ENCODE data around the gene HOXA11. TPM values are rescaled to one million over a fixed set of nuclear protein-coding genes. Genes with fewer than 3 reads are reported as not detected.
A peak's percentile ranks its signal among the peaks of the same experiment; 100 is the strongest.

HOXA11 gene
- total RNA-seq, 5 donors from 2014 or later (not counting 1 experiment from before 2014, with no cell fraction given): not detected

DNA sequence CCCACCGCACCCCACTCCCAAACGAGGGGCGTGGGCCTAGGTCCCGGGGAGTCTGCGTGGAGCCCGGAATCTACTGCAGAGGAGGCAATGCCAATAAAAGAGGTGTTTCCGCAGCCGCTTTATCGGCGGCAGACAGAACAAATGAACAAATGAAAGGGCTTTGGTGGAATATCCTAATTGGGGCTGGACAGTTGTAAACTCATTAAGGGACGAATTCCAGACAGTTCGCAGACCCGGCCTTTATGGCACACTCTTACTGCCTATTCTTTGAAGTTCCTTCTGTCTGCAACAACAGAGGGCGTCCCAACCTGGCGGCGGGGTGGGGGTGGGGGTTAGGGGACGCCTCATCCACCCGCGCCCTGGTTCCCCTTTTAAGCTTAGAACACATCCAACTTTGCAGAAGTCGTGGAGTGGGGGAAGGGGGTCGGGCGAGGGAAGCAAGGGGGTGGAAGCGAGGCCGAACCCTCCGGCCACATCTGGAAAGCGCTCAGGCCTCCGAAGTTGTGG lies 23.8 kb downstream of the HOXA11 start:
- peaks cover 33 to 40% (median 40%) of the 10 kb centered on the region in 3 donors for H3K4me1 Mint-ChIP-seq
- no peaks in the 10 kb centered on the region for H3K9me3 ChIP-seq
- ChIA-PET POLR2A (interaction anchor here in 1 of 2 donors (0.6 to 1.0 kb wide), 2 partner anchors 13 to 75 kb away, joined by 3 read pairs; no protein-coding TSS in a partner anchor), CTCF (interaction anchor here (0.5 to 3.6 kb wide), 38 partner anchors 9 to 1304 kb away, joined by 3 to 59 read pairs (median 4); partner anchors contain the start of gene HOXA3 (in 1 of the 2))
- DNase-seq (no peak), ATAC-seq (replicated peaks in 1 of 4) (peak in 1 of 4 experiments; percentile 2)
- H3K4me3 Mint-ChIP-seq: peak overlapping the region; percentile 43 to 73 (median 63)
- H3K4me1 ChIP-seq (ENCODE audit: control insufficient read depth in 1 of 2, extremely low read depth in 1 of 2, insufficient read depth in 2 of 2, low read length in 2 of 2): peaks cover 2 to 61% of the 10 kb centered on the region in 2 experiments
- no peak overlapping the region for H3K27ac ChIP-seq (ENCODE audit: low read length)
- no peaks in the 10 kb centered on the region for H3K36me3 Mint-ChIP-seq
- peaks cover 52 to 82% of the 10 kb centered on the region in 2 donors for H3K27me3 Mint-ChIP-seq
- no peaks in the 10 kb centered on the region for H3K9me3 Mint-ChIP-seq
- no peak overlapping the region for H3K27ac Mint-ChIP-seq
- peak overlapping the region; percentile 57 to 81 for H3K4me3 ChIP-seq (ENCODE audit: control insufficient read depth in 1 of 2, extremely low read depth in 1 of 2, low read length in 1 of 2)
- peaks cover 2 to 90% of the 10 kb centered on the region in 2 experiments for H3K27me3 ChIP-seq (replicated peaks in 1 of 2; ENCODE audit: control insufficient read depth in 2 of 2, extremely low read depth in 1 of 2, insufficient read depth in 2 of 2, low read length in 1 of 2)
- WGBS (ENCODE audit: insufficient coverage): 0% methylated on average over 7 of the region's 27 CpGs
- no peaks in the 10 kb centered on the region for H3K36me3 ChIP-seq (ENCODE audit: control insufficient read depth in 2 of 2, extremely low read depth in 1 of 2, insufficient read depth in 1 of 2, low read length in 1 of 2)

DNA sequence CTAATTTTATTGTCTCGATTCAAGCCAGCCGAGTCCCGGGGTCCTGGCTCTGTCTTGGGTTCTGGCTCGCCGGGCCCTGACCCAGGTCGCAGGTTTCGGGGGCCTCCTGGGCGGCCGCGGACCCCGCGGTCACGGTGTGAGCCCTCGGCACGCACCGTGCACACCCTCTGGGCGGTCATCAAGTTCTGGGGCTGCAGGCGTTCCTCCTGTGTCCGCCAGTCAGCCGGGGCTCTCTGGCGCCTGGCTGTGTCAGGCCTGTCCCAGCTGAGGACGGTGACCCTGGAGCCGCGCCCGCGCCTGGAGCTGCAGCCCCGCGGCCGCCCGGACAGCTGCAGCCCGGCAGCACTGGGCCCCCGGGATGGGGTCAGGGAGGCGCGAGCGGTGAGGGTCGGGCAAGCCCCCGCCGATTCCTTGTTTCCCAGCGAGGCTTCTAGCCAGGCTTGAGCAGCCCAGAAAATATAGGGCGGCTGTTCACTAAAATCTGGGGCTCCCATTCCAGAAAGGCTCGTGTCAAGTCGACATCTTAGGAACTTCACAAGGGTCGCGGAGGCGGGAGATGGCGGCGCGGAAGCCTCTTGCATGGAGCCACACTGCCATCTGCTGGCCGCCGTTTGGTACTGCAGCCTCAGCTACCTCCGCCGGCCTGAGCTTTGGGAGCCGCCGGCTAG lies 24.4 kb downstream of the HOXA11 start:
- Histone ChIP-seq H3K36me3 (ENCODE audit: control insufficient read depth in 2 of 2, extremely low read depth in 1 of 2, insufficient read depth in 1 of 2, low read length in 1 of 2) (no peaks in the 10 kb centered on the region), H3K27me3 (replicated peaks in 1 of 2; ENCODE audit: control insufficient read depth in 2 of 2, extremely low read depth in 1 of 2, insufficient read depth in 2 of 2, low read length in 1 of 2) (peaks cover 2 to 90% of the 10 kb centered on the region in 2 experiments), H3K9me3 (no peaks in the 10 kb centered on the region), H3K27ac (ENCODE audit: low read length) (no peak overlapping the region), H3K4me3 (ENCODE audit: control insufficient read depth in 1 of 2, extremely low read depth in 1 of 2, low read length in 1 of 2) (peak overlapping the region; percentile 57 to 81), H3K4me1 (ENCODE audit: control insufficient read depth in 1 of 2, extremely low read depth in 1 of 2, insufficient read depth in 2 of 2, low read length in 2 of 2) (peaks cover 2 to 61% of the 10 kb centered on the region in 2 experiments)
- POLR2A ChIA-PET: interaction anchor here in 1 of 2 donors (0.6 to 1.0 kb wide), 2 partner anchors 12 to 74 kb away, joined by 3 read pairs; no protein-coding TSS in a partner anchor
- DNase-seq (peak; percentile 50 to 92 (median 79)), ATAC-seq (replicated peaks in 1 of 4) (peak; percentile 70 to 85 (median 74))
- CTCF ChIA-PET: interaction anchor here (0.5 to 3.6 kb wide), 38 partner anchors 8 to 1304 kb away, joined by 3 to 59 read pairs (median 4); partner anchors contain the start of gene HOXA3 (in 1 of the 2)
- no peak overlapping the region for H3K27ac Mint-ChIP-seq
- H3K27me3 Mint-ChIP-seq: peaks cover 49 to 82% of the 10 kb centered on the region in 2 donors
- peak overlapping the region; percentile 43 to 73 (median 63) for H3K4me3 Mint-ChIP-seq
- H3K36me3 Mint-ChIP-seq: no peaks in the 10 kb centered on the region
- H3K4me1 Mint-ChIP-seq: peaks cover 35 to 41% (median 40%) of the 10 kb centered on the region in 3 donors
- no peaks in the 10 kb centered on the region for H3K9me3 Mint-ChIP-seq
- WGBS (ENCODE audit: insufficient coverage): under 1% methylated on average over 49 of the region's 54 CpGs

DNA sequence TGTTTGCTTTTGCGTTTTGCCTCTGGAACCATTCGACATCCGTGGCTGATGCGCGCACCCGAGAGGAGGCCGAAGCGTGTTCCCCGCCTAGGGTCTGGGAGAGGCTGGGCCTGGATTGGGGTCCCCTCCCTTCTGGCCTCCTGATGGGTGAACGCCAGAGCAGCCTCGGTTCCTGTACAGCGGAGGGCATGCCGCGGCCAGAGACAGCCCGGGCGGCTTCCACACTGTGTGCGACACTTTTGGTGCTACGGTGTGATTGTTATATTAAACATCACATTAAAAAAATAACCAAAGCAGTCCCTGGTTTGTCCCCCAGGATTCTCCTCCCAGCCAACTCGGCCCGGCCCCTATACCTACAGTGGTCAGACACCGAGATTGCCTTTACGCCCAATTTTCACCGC lies 24.9 kb downstream of the HOXA11 start:
- Mint-ChIP-seq H3K27ac (no peak overlapping the region), H3K4me1 (peaks cover 37 to 43% (median 42%) of the 10 kb centered on the region in 3 donors), H3K4me3 (peak overlapping the region; percentile 43 to 68 (median 57)), H3K27me3 (peaks cover 52 to 84% of the 10 kb centered on the region in 2 donors), H3K36me3 (no peaks in the 10 kb centered on the region), H3K9me3 (no peaks in the 10 kb centered on the region)
- POLR2A ChIA-PET: interaction anchor here in 1 of 2 donors (1.0 kb wide), 1 partner anchor 74 kb away, joined by 3 read pairs; no protein-coding TSS in a partner anchor
- Histone ChIP-seq H3K27ac (ENCODE audit: low read length) (no peak overlapping the region), H3K4me3 (ENCODE audit: control insufficient read depth in 1 of 2, extremely low read depth in 1 of 2, low read length in 1 of 2) (peak overlapping the region; percentile 57 to 81), H3K27me3 (replicated peaks in 1 of 2; ENCODE audit: control insufficient read depth in 2 of 2, extremely low read depth in 1 of 2, insufficient read depth in 2 of 2, low read length in 1 of 2) (peaks cover 2 to 90% of the 10 kb centered on the region in 2 experiments), H3K36me3 (ENCODE audit: control insufficient read depth in 2 of 2, extremely low read depth in 1 of 2, insufficient read depth in 1 of 2, low read length in 1 of 2) (no peaks in the 10 kb centered on the region), H3K9me3 (no peaks in the 10 kb centered on the region), H3K4me1 (ENCODE audit: control insufficient read depth in 1 of 2, extremely low read depth in 1 of 2, insufficient read depth in 2 of 2, low read length in 2 of 2) (peaks cover 7 to 61% of the 10 kb centered on the region in 2 experiments)
- DNase-seq (peak in 2 of 35 experiments; percentile 22 to 23), ATAC-seq (replicated peaks in 1 of 4) (peak in 3 of 4 experiments; percentile 38 to 47 (median 43))
- WGBS (ENCODE audit: insufficient coverage): 12% methylated on average over 14 of the region's 23 CpGs
- CTCF ChIA-PET: interaction anchor here (0.6 to 3.6 kb wide), 5 partner anchors 9 to 788 kb away, joined by 3 to 59 read pairs (median 8); no protein-coding TSS in a partner anchor

DNA sequence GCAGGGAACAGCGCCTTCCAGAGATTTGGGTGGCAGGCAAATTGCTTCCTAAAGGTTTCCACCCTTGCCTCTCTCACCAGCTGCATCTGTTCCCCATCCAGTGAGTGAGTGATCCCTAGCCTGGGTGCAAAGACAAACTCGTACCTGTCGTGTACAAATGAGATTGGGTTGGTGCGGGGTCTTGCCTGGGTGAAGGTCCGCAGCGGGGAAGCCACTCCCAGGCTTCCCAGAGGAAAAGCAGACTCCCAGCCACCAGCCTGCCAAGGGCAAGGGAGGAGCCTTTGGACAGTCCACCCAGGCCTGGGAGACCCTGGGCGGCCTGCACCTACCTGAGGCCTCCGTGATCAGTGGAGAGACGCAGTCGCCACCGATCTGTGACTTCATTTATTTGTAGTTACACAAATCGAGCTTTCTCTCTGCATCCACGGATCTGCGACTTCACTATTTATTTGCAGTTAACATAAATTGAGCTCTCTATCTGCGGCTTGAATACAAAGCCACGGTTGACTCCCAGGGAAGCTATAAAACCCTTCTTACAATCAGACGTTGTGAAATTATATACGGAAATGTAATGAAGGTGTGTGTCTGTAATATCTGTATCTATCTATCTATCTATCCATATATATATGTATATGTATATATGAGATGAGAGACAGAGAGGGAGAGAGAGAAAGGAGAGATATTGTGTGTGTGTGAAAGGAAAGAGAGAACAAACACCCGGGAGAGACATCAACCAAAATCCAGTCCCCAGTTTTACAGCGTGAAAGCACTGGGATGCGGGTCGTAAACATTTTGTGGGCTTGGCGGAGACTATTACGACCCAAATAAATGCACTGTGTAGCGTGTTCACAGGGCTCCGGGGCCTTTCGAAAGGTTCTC lies 25.5 kb downstream of the HOXA11 start:
- CTCF ChIA-PET: interaction anchor here (0.5 to 1.5 kb wide), 10 partner anchors 8 to 1267 kb away, joined by 3 to 5 read pairs (median 4); partner anchors contain the start of gene HOXA5 (in 1 of the 2)
- no peaks in the 10 kb centered on the region for H3K36me3 Mint-ChIP-seq
- Histone ChIP-seq H3K9me3 (no peaks in the 10 kb centered on the region), H3K4me3 (ENCODE audit: control insufficient read depth in 1 of 2, extremely low read depth in 1 of 2, low read length in 1 of 2) (peak overlapping the region; percentile 57 to 81), H3K27ac (ENCODE audit: low read length) (no peak overlapping the region), H3K27me3 (replicated peaks in 1 of 2; ENCODE audit: control insufficient read depth in 2 of 2, extremely low read depth in 1 of 2, insufficient read depth in 2 of 2, low read length in 1 of 2) (peaks cover 2 to 90% of the 10 kb centered on the region in 2 experiments), H3K4me1 (ENCODE audit: control insufficient read depth in 1 of 2, extremely low read depth in 1 of 2, insufficient read depth in 2 of 2, low read length in 2 of 2) (peaks cover 8 to 61% of the 10 kb centered on the region in 2 experiments), H3K36me3 (ENCODE audit: control insufficient read depth in 2 of 2, extremely low read depth in 1 of 2, insufficient read depth in 1 of 2, low read length in 1 of 2) (no peaks in the 10 kb centered on the region)
- no peaks in the 10 kb centered on the region for H3K9me3 Mint-ChIP-seq
- POLR2A ChIA-PET: no interaction called here
- peak in 3 of 35 experiments; percentile 6 to 12 (median 9) for DNase-seq
- H3K4me3 Mint-ChIP-seq: peak overlapping the region; percentile 43 to 68 (median 57)
- ATAC-seq (replicated peaks in 1 of 4): peak in 1 of 4 experiments; percentile 7
- 66% methylated on average over 14 of the region's 27 CpGs for WGBS (ENCODE audit: insufficient coverage)
- H3K27me3 Mint-ChIP-seq: peaks cover 59 to 87% of the 10 kb centered on the region in 2 donors
- peaks cover 44 to 46% (median 46%) of the 10 kb centered on the region in 3 donors for H3K4me1 Mint-ChIP-seq
- no peak overlapping the region for H3K27ac Mint-ChIP-seq

DNA sequence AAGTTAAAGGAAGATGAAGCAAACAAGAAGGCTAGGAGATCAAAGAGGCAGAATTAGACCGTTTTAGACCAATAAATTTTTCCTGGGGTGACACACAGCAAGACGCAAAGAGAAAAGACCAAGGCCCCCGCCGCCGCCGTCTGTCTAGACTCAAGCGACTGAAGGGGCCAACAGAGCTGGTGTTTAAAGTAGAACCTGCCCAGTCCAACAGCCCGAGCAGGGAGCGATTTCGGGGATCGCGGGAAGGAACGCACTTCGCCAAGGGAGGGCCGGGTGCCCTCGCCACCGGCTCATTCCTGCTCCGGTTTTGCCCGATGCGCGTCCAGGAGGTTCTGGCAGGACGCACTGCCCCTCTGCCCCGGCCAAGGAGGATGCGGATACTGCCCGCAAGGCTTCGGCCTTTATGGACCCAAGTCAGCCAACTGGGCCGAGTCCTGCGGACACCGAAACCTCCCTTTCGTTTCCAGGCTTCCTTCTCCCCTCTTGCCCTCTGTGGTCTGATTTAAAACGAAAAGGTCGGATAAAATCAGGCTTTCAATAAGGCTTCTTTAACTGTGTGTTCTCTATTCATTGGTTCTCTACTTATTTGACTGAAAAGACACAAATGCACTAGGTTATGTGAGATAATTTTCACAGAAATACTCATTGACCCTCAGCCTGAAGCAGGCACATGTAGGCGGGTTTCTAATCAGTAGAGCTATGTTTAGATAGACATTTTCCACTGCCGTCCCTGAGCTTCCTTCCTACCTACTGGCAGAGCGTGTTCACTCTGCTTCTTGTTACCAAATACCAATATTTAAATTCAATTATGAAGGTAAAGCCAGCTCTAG lies 26.4 kb downstream of the HOXA11 start:
- DNase-seq (peak in 3 of 35 experiments; percentile 5 to 17 (median 11)), ATAC-seq (replicated peaks in 1 of 4) (no peak)
- H3K9me3 Mint-ChIP-seq: no peaks in the 10 kb centered on the region
- POLR2A ChIA-PET: interaction anchor here in 1 of 2 donors (0.6 kb wide), 1 partner anchor 476 kb away, joined by 3 read pairs; no protein-coding TSS in a partner anchor
- peaks cover 2 to 90% of the 10 kb centered on the region in 2 experiments for H3K27me3 ChIP-seq (replicated peaks in 1 of 2; ENCODE audit: control insufficient read depth in 2 of 2, extremely low read depth in 1 of 2, insufficient read depth in 2 of 2, low read length in 1 of 2)
- H3K27ac Mint-ChIP-seq: peak overlapping the region in 1 of 2 donors; percentile 17
- no peaks in the 10 kb centered on the region for H3K36me3 ChIP-seq (ENCODE audit: control insufficient read depth in 2 of 2, extremely low read depth in 1 of 2, insufficient read depth in 1 of 2, low read length in 1 of 2)
- peaks cover 8 to 59% of the 10 kb centered on the region in 2 experiments for H3K4me1 ChIP-seq (ENCODE audit: control insufficient read depth in 1 of 2, extremely low read depth in 1 of 2, insufficient read depth in 2 of 2, low read length in 2 of 2)
- CTCF ChIA-PET: interaction anchor here (0.5 to 1.5 kb wide), 11 partner anchors 9 to 1266 kb away, joined by 3 to 6 read pairs (median 5); partner anchors contain the start of gene HOXA5 (in 1 of the 2)
- no peaks in the 10 kb centered on the region for H3K9me3 ChIP-seq
- H3K4me1 Mint-ChIP-seq: peaks cover 48 to 53% (median 52%) of the 10 kb centered on the region in 3 donors
- WGBS (ENCODE audit: insufficient coverage): 23% methylated on average over 19 of the region's 35 CpGs
- no peak overlapping the region for H3K4me3 ChIP-seq (ENCODE audit: control insufficient read depth in 1 of 2, extremely low read depth in 1 of 2, low read length in 1 of 2)
- peak overlapping the region in 1 of 3 donors; percentile 84 for H3K4me3 Mint-ChIP-seq
- H3K27ac ChIP-seq (ENCODE audit: low read length): no peak overlapping the region
- peaks cover 60 to 87% of the 10 kb centered on the region in 2 donors for H3K27me3 Mint-ChIP-seq
- no peaks in the 10 kb centered on the region for H3K36me3 Mint-ChIP-seq
